Activated gamma-delta T cell treated with anti-CD3 and anti-CD28 coated beads, Interleukin-2, amount 50 U/mL, for 16 hours (primary cell): Measurements from ENCODE around the gene RDH14.
A peak's percentile ranks its signal among the peaks of the same experiment; 100 is the strongest.

Source experiments
- DNase-seq: peaks from one replicate; pipeline ENCODE4 v3.0.0-alpha.2; 2020; ENCODE audit warnings: low read depth

The RDH14 gene

DNA sequence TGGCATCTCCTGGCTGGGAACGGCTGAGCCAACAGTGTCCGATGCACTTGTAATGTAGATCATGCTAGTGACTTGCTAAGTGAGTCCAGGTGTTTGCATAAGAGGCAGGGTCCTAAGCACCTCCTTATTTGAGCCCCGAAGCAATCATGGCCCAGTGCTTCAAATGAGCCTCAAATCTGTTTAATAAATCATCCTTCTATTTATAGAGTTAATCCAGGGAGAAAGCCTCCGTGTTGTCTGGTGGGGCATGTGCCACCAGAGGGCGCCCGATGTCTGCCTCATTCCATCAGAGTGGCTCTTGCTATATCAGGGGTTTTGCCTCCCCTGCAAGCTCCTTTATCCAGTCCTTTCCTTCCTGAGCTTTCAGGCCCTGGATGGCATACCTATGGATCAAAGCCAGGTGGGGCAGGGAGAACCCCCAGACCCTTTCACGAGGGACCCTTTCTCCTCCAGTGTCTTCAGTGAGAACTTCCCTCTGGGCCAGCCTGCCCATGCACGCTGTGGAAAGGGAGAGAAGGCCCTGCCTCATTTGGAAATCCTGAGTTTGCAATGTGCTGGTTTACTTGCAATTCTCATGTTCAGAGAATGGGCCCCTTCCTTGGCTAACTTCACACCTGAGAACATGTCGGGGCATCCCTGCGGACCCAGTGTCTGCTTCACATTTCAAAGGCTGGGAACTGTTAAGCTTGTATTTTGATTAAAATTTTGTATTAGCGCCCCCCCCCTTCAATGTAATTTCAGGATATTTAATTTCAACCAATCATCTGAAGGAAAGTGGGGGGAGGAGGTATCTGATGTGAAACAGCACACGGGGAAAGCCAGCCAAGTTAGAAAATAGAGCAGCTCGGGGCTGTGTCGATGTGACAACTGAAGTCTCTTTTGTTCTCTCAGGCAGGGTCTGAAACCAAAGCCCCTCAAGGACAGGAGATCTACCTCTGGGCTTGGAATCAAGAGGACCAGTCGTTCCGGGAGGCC lies 39.7 kb downstream of the RDH14 start:
- peak; percentile 60 for DNase-seq

DNA sequence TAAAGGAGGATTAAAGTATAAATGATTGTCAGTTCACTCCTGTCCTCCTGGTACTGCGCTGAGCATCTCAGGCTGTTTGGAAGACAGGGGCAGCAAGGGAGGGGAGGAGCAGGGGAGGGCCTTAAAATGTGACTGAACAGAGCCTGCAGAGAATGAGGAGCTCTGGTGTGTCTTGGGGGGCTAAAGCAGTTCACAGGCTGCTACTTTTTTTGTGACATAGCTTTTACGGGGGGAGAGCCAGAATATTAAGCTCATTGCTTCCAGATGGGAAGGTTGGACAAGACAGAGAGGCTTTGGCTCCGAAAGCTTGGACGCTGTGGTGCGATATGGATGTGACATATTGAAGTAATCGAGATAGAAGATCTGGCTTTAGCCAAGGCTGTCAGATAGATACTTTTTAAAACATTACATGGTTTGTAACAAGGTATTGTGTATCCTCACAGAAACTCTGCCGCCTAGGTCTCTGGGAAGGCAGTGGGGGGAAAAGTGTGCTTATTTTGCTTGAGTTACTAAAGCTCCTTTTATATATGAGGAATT lies 40.5 kb downstream of the RDH14 start:
- no peak for DNase-seq

DNA sequence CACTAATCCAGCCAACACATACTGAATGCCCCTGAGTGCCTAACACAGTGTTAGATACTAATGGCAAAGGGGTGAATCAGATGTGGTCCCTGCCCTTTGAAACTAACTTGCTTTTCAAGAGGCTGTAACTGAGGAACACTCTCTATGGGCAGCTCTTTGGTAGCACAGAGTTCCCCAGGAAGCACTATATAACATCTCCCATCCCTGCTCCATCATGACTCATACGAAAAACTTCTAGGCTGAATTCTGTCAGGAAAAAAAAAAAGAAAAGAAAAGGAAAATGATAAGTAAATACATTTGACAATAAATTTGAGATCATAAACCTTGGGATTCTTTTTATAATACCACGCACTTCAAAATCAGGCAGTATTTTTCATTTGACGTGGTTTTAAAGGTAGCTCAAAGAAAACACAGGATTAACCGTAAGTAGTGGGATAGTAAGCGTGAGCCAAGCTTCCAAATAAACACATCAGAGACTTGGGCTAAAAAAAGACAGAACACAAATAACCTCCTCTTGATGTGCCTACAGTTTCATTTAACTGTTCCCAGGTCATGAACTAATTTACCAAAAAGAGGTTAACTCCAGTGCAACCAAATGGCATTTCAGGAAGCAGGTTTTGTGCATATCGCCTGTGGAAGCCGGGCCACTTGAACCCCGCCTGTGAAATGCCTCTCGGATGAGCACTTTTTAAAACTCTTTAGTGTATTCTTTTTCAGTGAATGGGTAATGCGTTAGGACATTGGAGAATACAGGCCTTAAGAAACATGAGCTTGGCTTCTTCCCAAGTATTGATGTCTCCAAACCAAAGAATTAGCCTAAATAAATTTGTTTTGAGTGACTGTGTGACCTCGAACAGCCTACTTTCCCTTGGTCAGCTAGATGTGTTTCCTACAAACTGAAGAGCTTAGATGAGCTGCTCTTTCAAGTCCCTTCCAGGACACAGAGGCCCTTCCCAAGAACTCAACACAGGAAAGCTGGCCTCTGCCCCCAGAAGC lies 42.0 kb downstream of the RDH14 start:
- no peak for DNase-seq

DNA sequence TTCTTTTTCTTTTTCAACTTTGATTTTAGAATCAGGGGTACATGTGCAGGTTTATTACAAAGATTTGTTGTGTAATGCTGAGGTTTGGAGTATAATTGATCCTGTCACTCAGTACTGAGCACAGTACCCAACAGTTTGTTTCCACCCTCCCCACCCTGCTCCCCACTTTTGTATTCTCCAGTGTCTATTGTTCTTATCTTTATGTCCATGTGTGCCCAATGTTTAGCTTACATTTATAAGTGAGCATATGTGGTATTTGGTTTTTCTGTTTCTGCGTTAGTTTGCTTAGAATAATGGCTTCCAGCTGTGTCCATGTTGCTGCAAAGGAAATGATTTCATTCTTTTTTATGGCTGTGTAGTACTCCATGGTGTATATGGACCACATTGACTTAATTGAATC lies 43.1 kb downstream of the RDH14 start:
- DNase-seq, result no peak

DNA sequence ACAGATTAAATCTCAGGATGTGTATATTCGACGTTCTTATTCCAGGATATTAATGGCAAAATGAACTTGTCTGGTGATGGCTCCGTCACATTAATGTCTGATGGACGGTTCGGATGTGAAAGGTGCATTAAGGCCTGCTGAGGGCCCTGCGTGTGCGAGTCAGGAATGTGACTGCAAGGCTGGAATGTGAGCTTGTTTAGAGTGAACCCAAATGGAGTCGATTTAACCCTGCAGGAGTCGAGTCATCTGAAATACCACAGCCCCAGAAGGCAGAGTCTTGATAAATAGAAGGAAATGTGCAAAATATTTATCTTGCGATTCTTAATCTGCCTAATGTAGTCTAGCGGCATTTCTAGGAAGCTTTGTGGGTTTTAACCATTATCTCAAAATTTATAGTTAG lies 44.3 kb downstream of the RDH14 start:
- no peak for DNase-seq

DNA sequence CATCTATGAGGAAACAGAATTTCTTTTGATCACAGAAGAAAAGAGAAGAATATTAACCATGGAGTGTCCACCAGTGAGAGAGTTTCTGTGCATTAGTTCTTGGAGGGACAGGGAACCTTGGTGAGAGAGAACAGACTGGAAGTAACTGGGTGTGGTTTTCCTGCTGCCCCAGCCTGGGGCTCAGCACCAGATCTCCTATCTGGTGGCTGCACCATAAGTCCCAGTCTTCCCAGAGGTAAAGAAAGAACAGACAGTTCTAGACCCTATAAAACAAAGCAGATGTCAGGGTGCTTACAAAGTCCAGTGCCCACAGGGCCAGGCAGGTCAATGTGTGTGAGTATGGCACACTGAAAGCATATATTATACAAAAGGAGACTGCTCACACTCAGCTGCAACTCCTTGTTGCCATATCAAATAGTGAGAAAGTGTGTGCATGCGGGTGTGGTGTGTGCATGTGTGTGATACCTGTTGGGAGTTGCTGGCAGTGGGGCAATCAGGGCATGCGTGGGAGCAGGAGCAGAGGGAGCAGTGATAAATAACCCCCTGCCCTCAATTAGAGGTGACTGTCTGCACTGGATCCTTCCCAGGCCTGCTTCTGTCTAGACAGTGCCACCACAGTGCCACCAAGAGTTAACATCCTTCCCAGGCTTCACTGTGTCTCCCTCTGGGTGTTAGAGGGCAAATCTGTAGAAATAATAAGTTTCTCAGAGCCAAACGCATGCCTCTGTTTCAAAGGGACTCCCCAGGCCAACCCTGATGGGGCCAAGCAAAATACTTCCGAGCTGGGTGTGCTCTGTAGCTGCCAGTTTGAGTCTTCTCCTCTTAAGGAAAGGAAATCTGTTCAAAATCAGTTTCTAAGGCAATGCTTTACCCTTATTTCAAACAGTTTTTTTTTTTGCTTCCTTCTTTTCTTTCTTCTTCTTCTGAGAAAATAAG lies 45.7 kb downstream of the RDH14 start:
- no peak for DNase-seq

DNA sequence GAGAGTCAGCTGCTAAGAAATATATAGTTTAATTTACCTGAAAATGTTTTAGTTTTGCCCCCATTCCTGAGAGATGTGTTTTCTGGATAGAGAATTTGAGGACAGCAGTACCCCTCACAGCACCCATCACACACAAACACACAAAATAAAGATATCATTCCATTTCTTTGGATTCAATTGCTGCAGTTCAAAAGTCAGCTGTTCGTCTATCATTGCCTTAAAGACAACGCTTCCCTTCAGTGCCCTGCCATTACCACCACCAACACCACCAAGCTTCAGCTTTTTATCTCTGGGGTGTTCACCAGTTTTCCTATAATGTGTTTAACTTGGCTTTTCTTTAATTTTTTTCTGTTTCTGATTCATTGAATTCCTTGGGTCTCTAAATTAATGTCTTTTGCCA lies 49.7 kb downstream of the RDH14 start:
- DNase-seq, result no peak

DNA sequence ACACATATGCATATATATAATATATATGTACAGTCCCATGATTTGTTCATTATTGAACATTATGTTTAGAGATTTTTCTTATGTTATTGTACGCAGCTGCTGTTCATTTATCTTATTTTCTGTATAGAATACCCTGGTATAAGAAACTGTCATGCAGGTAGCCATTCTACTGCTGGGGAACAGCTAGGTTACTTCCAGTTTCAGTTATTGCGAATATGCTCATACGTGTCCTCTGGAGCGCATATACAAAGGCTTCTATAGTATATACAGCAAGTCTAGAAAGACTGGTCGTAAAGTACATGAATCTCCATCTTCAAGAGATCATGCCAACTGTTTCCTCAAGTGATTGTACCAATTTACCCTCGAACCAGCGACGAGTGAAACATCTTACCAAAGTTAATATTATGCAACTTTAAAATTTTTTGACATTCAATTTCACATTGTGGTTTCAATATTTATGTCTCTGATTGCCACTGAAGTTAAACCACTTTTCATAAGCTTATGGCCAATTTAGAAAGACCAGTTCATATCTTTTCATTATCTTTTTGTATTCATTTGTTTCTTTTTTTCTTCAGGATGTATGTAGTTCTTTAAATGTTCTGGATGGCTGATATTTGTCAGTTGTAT lies 53.5 kb downstream of the RDH14 start:
- DNase-seq, result no peak

DNA sequence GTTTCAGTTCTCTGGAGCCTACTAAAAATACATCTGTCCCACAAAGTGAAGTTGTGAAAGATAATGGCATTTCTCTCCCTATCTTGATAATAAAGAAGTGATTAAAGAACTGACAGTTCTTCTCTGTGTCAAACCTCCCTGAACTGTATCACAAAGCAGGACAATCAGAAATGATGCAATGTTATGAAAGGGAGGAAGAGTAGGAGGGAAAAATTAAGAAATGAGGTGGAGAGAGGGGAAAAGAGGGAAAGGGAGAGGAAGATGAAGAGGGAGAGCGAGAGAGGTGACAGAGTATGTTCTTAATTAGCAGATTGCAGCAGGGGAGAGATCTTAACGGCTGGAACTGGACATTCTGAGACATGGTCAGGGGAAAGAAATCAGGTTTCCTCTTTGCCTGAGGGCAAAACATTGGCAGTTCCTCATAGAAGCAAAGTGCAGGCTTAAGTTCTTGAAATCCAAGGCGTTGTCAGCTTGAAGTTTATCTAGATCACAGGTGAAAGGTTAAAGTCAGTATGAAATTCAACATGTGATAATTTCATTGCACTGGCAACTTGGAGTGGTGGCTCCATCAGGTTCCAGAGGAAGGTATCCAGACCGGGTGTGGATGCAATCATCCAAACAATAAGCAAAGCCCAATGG lies 54.6 kb downstream of the RDH14 start:
- DNase-seq, result no peak
